AG04450 (cell line): Measurements from ENCODE around the gene DNAJB12. TPM values are rescaled to one million over a fixed set of nuclear protein-coding genes. Genes with fewer than 3 reads are reported as not detected.
A peak's percentile ranks its signal among the peaks of the same experiment; 100 is the strongest.
"Not testable (repeated sequence)": the region's sequence is repeated elsewhere in the genome, so short reads cannot be mapped to it uniquely, and the experiment has no call there.

Experiments used
- CTCF ChIA-PET: fragments of 300-600, 350-600 bp; formaldehyde crosslinking; extraction: SDS; loops from one replicate; lab custom pipeline; 2022; ENCODE audit warnings: antibody characterized with exemption, inconsistent platforms; lab: Charles Lee
- POLR2A ChIA-PET: fragments of 350-600 bp; formaldehyde crosslinking; extraction: SDS; loops from one replicate; lab custom pipeline; 2021; ENCODE audit warnings: antibody characterized with exemption, inconsistent platforms; lab: Yijun Ruan, JAX
- DNase-seq: peaks from one replicate; pipeline ENCODE4 v3.0.0-alpha.2; 2011; ENCODE audit warnings: low read depth, low spot score
- H3K27ac ChIP-seq: one replicate; pipeline ENCODE4 v1.5.1; 2012; ENCODE audit warnings: low read depth, low read length, control low read depth
- H3K27me3 ChIP-seq: one replicate; pipeline ENCODE4 v1.6.0; 2012; ENCODE audit warnings: low read length; ENCODE audit not compliant: control insufficient read depth, insufficient read depth
- H3K4me3 ChIP-seq: 2 replicates; pipeline ENCODE4 v1.5.1; 2011; ENCODE audit warnings: mild to moderate bottlenecking, low read depth, low read length, control low read depth
- H3K9me3 ChIP-seq: 2 replicates; pipeline ENCODE4 v1.5.1; 2012; ENCODE audit warnings: low read length; ENCODE audit not compliant: control insufficient read depth, insufficient read depth
- CTCF ChIP-seq: IDR thresholded peaks from 2 replicates; pipeline ENCODE4 v1.5.1; 2011; ENCODE audit warnings: low read depth, low read length, control low read depth, inconsistent platforms
- polyA plus RNA-seq: library from polyadenylated mRNA; depleted of rRNA; stranded (reverse); fragments of >200 nt; gene quantifications from 2 replicates; pipeline ENCODE4 v1.2.3, GENCODE V29; 2011

The DNAJB12 gene
- polyA plus RNA-seq, 1 experiment, result 17.9 TPM

GRCh38 chr10:72308320-72308987 is 46.3 kb downstream of the DNAJB12 start:
- CTCF ChIA-PET, result interaction anchor here (0.7 to 2.4 kb wide), 2 partner anchors 13 to 29 kb away, joined by 3 to 8 read pairs; no protein-coding TSS in a partner anchor
- POLR2A ChIA-PET, result interaction anchor here (0.6 to 1.9 kb wide), 5 partner anchors 11 to 386 kb away, joined by 3 to 9 read pairs (median 4); no protein-coding TSS in a partner anchor
- Histone ChIP-seq H3K27ac (peak overlapping the region; percentile 73), H3K27me3 (no peaks in the 10 kb centered on the region), H3K9me3 (no peaks in the 10 kb centered on the region), H3K4me3 (no peak overlapping the region)
- no peak for TF ChIP-seq CTCF
- no peak for DNase-seq

GRCh38 chr10:72307711-72308110 is 47.0 kb downstream of the DNAJB12 start:
- ChIA-PET POLR2A (interaction anchor here (0.6 to 1.9 kb wide), 3 partner anchors 13 to 385 kb away, joined by 3 to 9 read pairs (median 4); no protein-coding TSS in a partner anchor), CTCF (interaction anchor here (0.5 to 2.4 kb wide), 2 partner anchors 11 to 30 kb away, joined by 3 to 8 read pairs; no protein-coding TSS in a partner anchor)
- not testable (repeated sequence) for H3K27ac ChIP-seq, DNase-seq, H3K27me3 ChIP-seq, H3K4me3 ChIP-seq, H3K9me3 ChIP-seq

- no peak for TF ChIP-seq CTCF
- H3K27ac ChIP-seq, result no peak overlapping the region
- POLR2A ChIA-PET, result no interaction called here
- CTCF ChIA-PET, result no interaction called here
- no peaks in the 10 kb centered on the region for H3K9me3 ChIP-seq
- no peak for DNase-seq
- no peak overlapping the region for H3K4me3 ChIP-seq
- H3K27me3 ChIP-seq, result no peaks in the 10 kb centered on the region
Measured at GRCh38 chr10:72306215-72306760, 48.4 kb downstream of the DNAJB12 start.

- TF ChIP-seq CTCF, result no peak
- DNase-seq, result no peak
- POLR2A ChIA-PET, result interaction anchor here (1.4 kb wide), 1 partner anchor 30 kb away, joined by 8 read pairs; the partner anchor contains the start of gene DDIT4
Measured at GRCh38 chr10:72303424-72304128, 51.1 kb downstream of the DNAJB12 start.

GRCh38 chr10:72298592-72299519 is 55.9 kb downstream of the DNAJB12 start:
- CTCF ChIA-PET, result no interaction called here
- H3K4me3 ChIP-seq, result no peak overlapping the region
- no peak for TF ChIP-seq CTCF
- H3K27ac ChIP-seq, result no peak overlapping the region
- no peak for DNase-seq
- no peaks in the 10 kb centered on the region for H3K27me3 ChIP-seq
- POLR2A ChIA-PET, result interaction anchor here (0.6 kb wide), 1 partner anchor 33 kb away, joined by 3 read pairs; no protein-coding TSS in a partner anchor
- H3K9me3 ChIP-seq, result no peaks in the 10 kb centered on the region; the same call in 1 of the 2 replicates

More at GRCh38 chr10:72303424-72304128, 51.1 kb downstream of the DNAJB12 start:
- Histone ChIP-seq H3K9me3 (no peaks in the 10 kb centered on the region; the same call in 1 of the 2 replicates), H3K27me3 (no peaks in the 10 kb centered on the region), H3K4me3 (no peak overlapping the region), H3K27ac (no peak overlapping the region)
- CTCF ChIA-PET, result no interaction called here
